Inflammatory macrophage (primary cell): Measurements from ENCODE around the gene KLF13.
A peak's percentile ranks its signal among the peaks of the same experiment; 100 is the strongest.

Experiments used
- DNase-seq, 2 donors: peaks; one replicate each; pipeline ENCODE4 v3.0.0-alpha.2; 2020 to 2022

The KLF13 gene

DNA sequence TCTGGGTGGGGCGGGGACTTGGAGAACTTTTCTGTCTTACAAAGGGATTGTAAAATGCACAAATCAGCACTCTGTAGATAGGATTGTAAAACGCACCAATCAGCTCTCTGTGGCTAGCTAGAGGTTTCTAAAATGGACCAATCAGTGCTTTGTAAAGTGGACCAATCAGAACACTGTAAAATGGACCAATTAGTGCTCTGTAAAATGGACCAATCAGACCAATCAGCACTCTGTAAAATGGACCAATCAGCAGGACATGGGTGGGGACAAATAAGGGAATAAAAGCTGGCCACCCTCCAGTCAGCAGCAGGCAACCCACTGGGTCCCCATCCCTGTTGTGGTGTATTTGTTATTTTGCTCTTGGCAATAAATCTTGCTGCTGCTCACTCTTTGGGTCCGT, 77.7 kb downstream of the KLF13 start:
- no peak for DNase-seq

DNA sequence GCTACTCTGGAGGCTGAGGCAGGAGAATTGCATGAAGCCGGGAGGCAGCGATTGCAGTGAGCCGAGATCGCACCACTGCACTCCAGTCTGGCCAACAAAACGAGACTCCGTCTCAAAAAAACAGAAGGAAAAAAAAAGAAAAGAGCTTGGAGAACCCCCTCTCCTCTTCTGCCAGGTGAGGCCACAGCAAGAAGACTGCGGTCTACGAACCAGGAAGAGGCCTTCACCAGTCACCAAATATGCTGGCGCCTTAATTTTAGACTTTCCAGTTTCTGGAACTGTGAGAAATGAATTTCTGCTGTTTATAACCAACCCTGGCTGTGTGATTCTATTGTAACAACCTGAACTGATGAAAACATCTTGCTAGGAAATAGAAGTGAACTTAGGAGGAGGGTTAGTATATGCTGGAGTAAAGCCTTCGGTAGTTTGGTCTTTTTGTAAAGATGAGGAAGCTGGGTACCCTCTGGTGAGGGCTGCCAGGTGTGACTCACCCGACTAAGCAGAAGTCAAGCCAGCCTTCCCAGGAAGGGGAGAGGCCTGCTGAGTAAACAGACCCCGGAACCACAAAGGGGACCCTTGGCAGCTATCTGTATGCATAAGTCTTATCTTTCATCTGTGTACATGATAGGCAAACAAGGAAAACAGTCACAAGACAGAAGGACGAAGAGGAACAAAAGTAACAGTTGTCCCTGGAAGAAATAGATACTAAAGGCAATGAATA, 78.7 kb downstream of the KLF13 start:
- DNase-seq, result peak; percentile 31 to 45

DNA sequence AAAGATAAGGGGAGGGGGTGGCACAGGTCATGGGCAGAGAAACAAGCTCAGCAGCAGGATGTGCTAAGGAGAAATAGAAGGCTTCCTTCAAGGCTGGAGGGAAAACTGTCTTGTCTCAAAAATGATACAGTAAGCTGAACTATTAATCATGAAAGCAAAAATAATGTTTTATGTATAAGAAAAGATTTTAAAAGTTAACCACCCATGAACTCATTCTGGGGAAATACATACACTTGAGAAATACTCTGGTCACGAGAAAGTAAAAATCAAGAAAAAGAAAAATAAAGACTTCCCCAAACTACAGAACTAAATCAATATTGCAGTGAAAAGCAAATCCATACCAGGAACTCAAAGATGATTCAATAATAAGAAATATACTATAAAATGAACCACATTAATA, 80.7 kb downstream of the KLF13 start:
- peak in 1 of 2 donors; percentile 55 for DNase-seq

DNA sequence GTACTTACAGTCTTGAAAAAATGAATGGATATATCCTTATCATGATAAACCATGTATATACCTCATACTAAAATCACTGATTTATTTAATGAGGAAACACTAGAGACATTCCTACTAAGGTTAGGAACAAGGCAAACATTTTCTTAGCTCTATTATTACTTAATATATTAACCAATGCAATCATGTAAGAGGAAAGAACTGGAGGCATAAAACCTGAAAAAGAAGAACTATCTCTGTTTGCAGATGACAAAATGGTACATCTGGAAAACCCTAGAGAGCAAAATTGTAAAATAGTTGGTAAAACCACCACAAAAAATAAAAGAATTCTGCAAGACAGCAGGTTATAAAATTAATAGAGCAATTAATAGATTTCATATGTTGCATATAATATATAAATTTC, 81.2 kb downstream of the KLF13 start:
- DNase-seq, result peak in 1 of 2 donors; percentile 59

DNA sequence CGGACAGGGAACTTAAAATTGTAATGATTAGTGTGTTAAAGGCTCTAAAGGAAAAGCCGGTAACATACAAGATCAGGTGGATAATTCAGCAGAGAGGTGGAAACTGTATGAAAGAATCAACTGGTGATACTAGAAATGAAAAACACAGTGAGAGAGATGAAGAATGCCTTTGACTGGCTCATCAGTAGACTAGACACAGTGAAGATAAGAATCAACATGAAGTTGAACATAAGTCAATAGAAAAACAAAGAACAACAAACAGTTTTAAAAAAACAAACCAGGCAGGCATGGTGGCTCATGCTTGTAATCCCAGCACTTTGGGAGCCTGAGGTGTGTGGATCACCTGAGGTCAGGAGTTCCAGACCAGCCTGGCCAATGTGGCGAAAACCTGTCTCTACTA, 82.1 kb downstream of the KLF13 start:
- DNase-seq, result no peak

DNA sequence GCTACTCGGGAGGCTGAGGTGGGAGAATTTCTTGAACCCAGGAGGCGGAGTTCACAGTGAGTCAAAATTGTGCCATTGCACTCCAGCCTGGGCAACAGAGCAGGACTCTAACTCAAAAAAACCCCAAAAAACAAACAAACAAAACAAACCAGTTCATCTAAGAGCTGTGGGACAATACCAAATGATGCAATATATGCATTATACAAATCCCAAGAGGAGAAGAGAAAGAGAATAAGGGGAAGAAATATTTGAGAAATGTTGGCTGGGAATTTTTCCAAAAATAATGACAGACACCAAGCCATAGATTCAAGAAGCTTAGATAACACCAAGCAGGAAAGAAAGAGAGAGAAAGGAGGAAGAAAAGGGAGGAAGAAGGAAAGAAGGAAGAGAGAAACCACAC, 82.5 kb downstream of the KLF13 start:
- no peak for DNase-seq

DNA sequence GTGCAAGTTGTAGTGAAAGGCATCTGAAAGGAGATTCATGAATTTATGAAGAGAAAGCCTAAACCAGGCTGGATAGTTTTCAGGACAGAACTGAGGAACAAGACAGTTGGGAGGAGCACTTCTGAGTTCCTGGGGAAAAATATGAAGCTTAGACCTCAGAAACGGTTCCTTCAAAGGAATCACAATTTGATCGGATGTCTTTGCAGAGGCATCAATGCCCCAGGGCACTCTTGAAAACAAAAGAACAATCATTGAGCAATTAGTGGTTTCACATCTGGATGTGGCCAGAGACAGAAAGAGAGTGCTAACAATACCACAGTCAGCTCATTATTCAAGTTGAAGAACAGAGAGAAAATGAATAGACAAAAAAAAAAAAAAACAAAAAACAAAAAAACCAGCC, 86.2 kb downstream of the KLF13 start:
- DNase-seq, result no peak

DNA sequence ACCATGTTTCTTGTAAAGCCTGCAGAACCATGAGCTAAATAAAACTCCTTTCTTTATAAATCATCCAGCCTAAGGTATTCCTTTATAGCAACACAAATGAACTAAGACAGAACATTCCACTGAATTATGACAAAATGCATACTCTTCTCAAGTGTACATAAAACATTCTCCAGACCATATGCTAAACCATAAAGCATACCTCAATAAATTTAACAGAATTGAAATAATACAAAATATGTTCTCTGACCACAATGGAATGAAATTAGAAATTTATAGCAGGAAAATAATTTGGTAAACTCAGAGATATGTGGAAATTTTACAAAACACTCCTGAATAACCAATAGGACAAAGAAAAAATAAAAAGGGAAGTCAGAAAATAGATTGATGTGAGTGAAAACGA, 88.6 kb downstream of the KLF13 start:
- no peak for DNase-seq

DNA sequence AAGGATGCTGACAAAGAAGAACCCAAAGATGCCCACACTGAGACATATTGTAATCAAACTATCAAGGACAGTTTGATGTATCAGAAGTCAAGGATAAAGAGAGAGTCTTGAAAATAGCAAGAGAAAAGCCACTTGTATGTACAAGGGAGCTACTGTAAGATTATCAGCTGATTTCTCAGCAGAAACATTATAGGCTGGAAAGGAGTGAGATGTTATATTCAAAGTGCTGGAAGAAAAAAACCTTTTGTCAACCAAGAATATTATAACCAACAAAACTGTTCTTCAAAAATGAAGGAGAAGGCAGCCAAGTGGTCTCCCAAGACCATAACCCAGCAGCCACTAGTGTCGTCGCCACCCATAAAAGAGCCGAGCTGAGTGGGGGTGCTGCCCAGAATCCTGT, 93.2 kb downstream of the KLF13 start:
- no peak for DNase-seq

DNA sequence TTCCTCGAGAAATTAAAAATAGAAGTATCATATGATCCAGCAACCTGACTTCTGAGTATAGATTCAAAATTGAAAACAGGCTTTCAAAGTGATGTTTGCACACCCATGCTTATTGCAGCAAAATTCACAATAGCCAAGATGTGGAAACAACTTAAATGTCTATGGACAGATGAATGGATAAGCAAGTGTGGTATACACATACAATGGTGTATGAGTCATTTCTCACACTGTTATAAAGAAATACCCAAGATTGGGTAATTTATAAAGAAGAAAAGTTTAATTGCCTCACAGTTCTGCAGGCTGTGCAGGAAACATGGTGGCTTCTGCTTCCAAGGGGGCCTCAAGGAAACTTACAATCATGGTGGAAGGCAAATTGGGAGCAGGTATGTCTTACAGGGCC, 100.8 kb downstream of the KLF13 start:
- DNase-seq, result peak in 1 of 2 donors; percentile 83
